ENCODE data around the gene LNP1.

GRCh38 chr3:100352296-100353231 is 48.8 kb upstream of the LNP1 start:
- TF ChIP-seq CTCF (IDR thresholded peaks at IDR 0.05) (no peak), POLR2A (IDR thresholded peaks at IDR 0.05) (no peak)

Measured in thyroid gland (tissue), 4 donors.